Measurements from ENCODE around the gene NEK3.
"Not testable (repeated sequence)": the region's sequence is repeated elsewhere in the genome, so short reads cannot be mapped to it uniquely, and the experiment has no call there.

The NEK3 gene

GRCh38 chr13:52159159-52159982 lies at the start of gene NEK3:
TSS of gene NEK3 (minus strand) at chr13:52159597. CDS start at chr13:52156191, 3,406 bp downstream.
- peak; percentile 40 for DNase-seq

- DNase-seq = not testable (repeated sequence)
Measured at GRCh38 chr13:52208384-52208783, 49.0 kb upstream of the NEK3 start.

- not testable (repeated sequence) for DNase-seq
Measured at GRCh38 chr13:52207896-52208295, 48.5 kb upstream of the NEK3 start.

- DNase-seq = not testable (repeated sequence)
Measured at GRCh38 chr13:52207337-52207736, 47.9 kb upstream of the NEK3 start.

- not testable (repeated sequence) for DNase-seq
Measured at GRCh38 chr13:52204546-52204945, 45.1 kb upstream of the NEK3 start.

- DNase-seq = peak; percentile 90
Measured at GRCh38 chr13:52203864-52204263, 44.5 kb upstream of the NEK3 start.

GRCh38 chr13:52202506-52202905 lies 43.1 kb upstream of the NEK3 start:
- peak; percentile 0 for DNase-seq

- DNase-seq = peak; percentile 60
Measured at GRCh38 chr13:52201439-52202193, 42.2 kb upstream of the NEK3 start.

- peak; percentile 81 for DNase-seq
Measured at GRCh38 chr13:52195401-52195837, 36.0 kb upstream of the NEK3 start.

- DNase-seq = peak; percentile 77
Measured at GRCh38 chr13:52194184-52194868, 34.9 kb upstream of the NEK3 start.

DNA sequence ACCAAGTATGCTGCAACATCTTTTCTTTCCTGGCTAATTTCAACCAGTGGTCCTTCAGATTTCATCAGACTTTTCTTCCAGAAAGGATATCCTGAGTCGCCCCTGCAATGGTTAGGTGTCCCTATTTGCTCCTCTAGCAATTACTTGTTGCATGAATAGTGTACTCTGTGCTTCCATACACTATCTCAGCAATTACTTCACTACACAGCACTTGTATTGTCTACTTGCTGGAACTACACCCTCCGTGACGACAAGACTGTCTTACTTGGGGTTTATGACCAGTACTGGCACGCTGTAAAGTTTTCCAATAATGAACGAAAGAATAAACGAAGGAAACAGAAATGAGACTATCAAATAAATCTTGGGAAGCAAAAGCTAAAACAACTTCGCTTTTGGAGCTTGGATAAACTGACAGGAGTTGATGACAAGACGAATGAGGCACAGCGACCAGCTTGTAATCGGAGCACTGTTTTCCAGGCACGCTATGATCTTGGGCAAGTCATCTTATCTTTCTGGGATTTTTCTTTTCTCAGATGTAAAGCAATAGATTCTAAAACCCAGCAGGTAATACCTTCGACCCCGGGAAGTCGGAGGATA lies 34.3 kb upstream of the NEK3 start:
- peak; percentile 10 for DNase-seq

- DNase-seq = not testable (repeated sequence)
Measured at GRCh38 chr13:52187424-52188187, 28.2 kb upstream of the NEK3 start.

GRCh38 chr13:52187029-52187423 lies 27.6 kb upstream of the NEK3 start:
- no peak for DNase-seq

GRCh38 chr13:52181316-52181954 lies 22.0 kb upstream of the NEK3 start:
- DNase-seq = not testable (repeated sequence)

- no peak for DNase-seq
Measured at GRCh38 chr13:52179925-52180324, 20.5 kb upstream of the NEK3 start.

- no peak for DNase-seq
Measured at GRCh38 chr13:52177276-52177675, 17.9 kb upstream of the NEK3 start.

- DNase-seq = peak; percentile 30
Measured at GRCh38 chr13:52173970-52174369, 14.6 kb upstream of the NEK3 start.

DNA sequence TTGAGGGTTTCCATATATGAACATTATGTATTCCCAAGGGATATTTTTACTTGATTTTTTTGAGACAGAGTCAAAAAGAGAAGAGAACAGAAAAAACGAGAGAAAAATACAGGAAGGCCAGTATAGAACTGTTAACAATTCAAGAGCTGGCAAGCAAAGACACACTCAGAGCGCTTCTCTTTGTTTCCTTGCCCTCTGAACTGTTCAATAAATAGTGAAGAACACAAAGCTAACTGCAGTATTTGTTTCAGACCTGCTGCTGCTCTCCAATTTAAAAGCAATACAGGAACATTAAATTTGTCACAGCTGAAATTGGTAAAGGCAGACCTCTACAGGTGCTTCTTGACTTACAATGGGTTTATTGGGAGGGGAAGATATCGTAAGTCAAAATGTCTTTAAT lies 14.0 kb upstream of the NEK3 start:
- DNase-seq = no peak

DNA sequence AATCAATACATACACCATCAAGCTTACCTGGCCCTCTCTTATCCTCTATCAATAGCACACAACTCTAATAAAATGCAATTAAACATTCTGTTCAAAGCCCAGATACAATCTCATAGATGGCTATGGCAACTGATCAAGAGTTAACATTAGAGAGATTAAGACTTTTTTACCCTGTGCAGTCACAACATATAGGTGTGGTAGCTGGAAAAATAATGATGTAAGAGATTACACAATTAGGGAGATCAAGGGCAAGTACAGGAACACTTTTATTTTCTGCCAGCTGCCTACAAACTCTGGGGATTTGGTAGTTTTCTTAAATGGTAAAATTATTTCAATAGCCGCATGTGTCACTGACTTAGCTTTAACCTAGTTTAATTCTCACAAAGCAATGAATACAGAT lies 12.3 kb upstream of the NEK3 start:
- DNase-seq = not testable (repeated sequence)

DNA sequence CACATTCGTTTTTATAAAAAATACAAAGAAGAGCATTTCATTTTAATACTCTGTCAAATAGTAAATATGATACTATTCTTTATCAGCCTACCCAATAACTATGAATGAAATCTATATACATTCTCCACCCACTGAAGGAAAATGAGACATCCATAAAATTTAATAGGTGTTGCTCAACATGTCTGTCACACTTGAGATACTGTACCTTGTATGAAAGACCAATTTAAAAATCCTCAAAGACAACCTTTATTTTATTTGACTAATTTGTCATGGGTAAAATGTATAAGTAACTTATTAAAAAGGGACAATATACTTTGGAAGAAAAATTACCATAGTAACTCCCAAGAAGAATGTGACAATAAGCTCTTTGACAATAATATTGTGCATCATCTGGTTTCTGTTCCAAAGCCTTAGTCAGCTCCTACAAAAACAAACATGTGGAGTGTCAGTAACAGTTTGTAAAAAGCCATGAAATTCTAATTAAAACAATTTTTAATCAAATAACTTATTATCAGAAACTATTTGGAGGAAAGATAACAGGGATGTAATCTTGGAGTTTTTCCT lies 11.5 kb upstream of the NEK3 start:
- DNase-seq = not testable (repeated sequence)

GRCh38 chr13:52169839-52170238 lies 10.4 kb upstream of the NEK3 start:
- DNase-seq = no peak
